Colonic mucosa (tissue), 4 donors: ENCODE measurements around the gene GDF15. TPM values are rescaled to one million over a fixed set of nuclear protein-coding genes. Genes with fewer than 3 reads are reported as not detected.
"Not testable (repeated sequence)": the region's sequence is repeated elsewhere in the genome, so short reads cannot be mapped to it uniquely, and the experiment has no call there.

Experiments used
- DNase-seq: peaks from one replicate; pipeline ENCODE4 v3.0.0-alpha.2; 2020
- H3K27ac ChIP-seq: fragments of 200-600 bp; one replicate; pipeline ENCODE4 v1.8.0; 2021
- H3K27me3 ChIP-seq: fragments of 200-600 bp; one replicate; pipeline ENCODE4 v1.8.0; 2021
- H3K36me3 ChIP-seq: fragments of 200-600 bp; one replicate; pipeline ENCODE4 v1.8.0; 2021
- H3K4me1 ChIP-seq: fragments of 200-600 bp; one replicate; pipeline ENCODE4 v1.8.0; 2021; ENCODE audit warnings: mild to moderate bottlenecking
- H3K4me3 ChIP-seq: fragments of 200-600 bp; one replicate; pipeline ENCODE4 v1.8.0; 2021
- H3K9ac ChIP-seq, 2 donors: one replicate each; pipeline ENCODE4 v1.7.0; 2013; ENCODE audit warnings: control low read depth in 2 of 2, low read depth in 2 of 2, low read length in 2 of 2
- H3K9me3 ChIP-seq: fragments of 200-600 bp; one replicate; pipeline ENCODE4 v1.8.0; 2021
- CTCF ChIP-seq: fragments of 200-600 bp; IDR thresholded peaks from one replicate; pipeline ENCODE4 v1.8.0; 2022; ENCODE audit warnings: antibody characterized with exemption, mild to moderate bottlenecking
- intact Hi-C: fragments of 100-400 bp; cut with DNase I; formaldehyde crosslinking; loops from one replicate; pipeline ENCODE4 v1.14.1; 2022
- total RNA-seq, 2 donors: library from RNA; stranded (reverse); fragmentation: NEBNext Ultra II Directional in 1 of 2; extraction: Animal tissue kit (Norgen Biotek cat#: 25700) in 1 of 2; gene quantifications; one replicate each; pipeline ENCODE4 v1.2.1, GENCODE V29; 2021
- donor health status: healthy.
- donor health status: DM: no; HTN: no; CAD: no.
- donor health status: DM: no; HTN: no; CAD: no.

Gene GDF15
- total RNA-seq, 2 donors from 2014 or later: 120 to 159 TPM

DNA sequence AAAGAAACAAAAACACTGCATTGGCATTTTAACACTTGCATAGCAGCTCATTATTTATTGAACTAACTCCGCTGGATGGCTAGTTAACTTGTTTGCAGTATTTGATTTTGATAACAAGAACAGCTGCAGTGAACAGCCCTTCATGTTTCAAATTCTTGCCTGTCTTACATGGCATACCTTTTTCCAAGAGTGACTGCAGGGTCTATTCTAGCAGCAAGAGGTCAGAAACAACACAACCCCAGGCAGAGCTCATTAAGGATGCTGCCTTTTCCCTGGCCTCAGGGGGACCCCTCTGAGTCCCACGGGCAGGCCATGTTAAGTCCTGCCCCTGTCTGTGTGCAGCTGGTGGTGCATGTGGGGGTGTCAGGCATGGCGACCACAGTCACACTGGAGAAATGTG, 28.9 kb upstream of the GDF15 start:
- intact Hi-C loops: no loop called here
- no peak overlapping the region for H3K9ac ChIP-seq
- H3K9me3 ChIP-seq: no peaks in the 10 kb centered on the region
- H3K27ac ChIP-seq: no peak overlapping the region
- no peak overlapping the region for H3K4me3 ChIP-seq
- TF ChIP-seq CTCF: no peak
- no peak for DNase-seq
- H3K4me1 ChIP-seq: no peaks in the 10 kb centered on the region
- no peaks in the 10 kb centered on the region for H3K27me3 ChIP-seq
- H3K36me3 ChIP-seq: no peaks in the 10 kb centered on the region

- H3K9ac ChIP-seq: no peak overlapping the region
- TF ChIP-seq CTCF: no peak
- no peak overlapping the region for H3K27ac ChIP-seq
- H3K9me3 ChIP-seq: no peaks in the 10 kb centered on the region
- intact Hi-C loops: no loop called here
- peaks cover 5% of the 10 kb centered on the region for H3K4me1 ChIP-seq
- H3K27me3 ChIP-seq: no peaks in the 10 kb centered on the region
- H3K4me3 ChIP-seq: no peak overlapping the region
- no peak for DNase-seq
- no peaks in the 10 kb centered on the region for H3K36me3 ChIP-seq
Observed at GRCh38 chr19:18361646-18362045, 24.3 kb upstream of the GDF15 start.

DNA sequence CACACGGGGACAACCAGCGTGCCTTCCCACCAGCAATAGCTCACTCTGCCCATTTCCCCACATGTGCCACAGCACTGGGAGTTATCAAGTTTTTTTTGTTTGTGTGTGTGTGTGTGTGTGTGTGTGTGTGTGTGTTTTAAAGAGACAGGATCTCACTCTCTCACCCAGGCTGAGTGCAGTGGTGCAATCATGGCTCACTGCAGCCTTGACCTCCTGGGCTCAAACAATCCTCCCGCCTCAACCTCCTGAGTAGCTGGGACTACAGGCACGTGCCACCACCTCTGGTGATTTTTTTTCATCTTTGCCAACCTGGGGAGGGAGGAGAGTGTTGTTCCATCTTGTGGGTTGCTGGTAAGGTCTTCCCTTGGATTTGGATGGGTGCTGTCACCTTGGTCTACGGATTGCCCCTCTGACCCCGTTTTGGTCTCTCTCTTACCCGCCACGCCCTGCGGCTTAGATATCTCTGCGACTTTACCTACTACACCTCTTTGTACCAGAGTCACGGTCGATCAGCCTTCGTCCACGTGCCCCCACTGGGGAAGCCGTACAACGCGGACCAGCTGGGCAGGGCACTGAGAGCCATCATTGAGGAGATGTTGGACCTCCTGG, 22.9 kb upstream of the GDF15 start:
- peak; percentile 38 for DNase-seq
- Histone ChIP-seq H3K9ac (peak overlapping the region in 1 of 2 donors; percentile 55), H3K27ac (no peak overlapping the region), H3K4me1 (peaks cover 5% of the 10 kb centered on the region), H3K36me3 (no peaks in the 10 kb centered on the region), H3K4me3 (no peak overlapping the region), H3K27me3 (no peaks in the 10 kb centered on the region), H3K9me3 (no peaks in the 10 kb centered on the region)
- intact Hi-C loops: no loop called here
- no peak for TF ChIP-seq CTCF

GRCh38 chr19:18363787-18364186, 22.2 kb upstream of the GDF15 start:
- Histone ChIP-seq H3K9me3 (no peaks in the 10 kb centered on the region), H3K27me3 (no peaks in the 10 kb centered on the region), H3K4me1 (peaks cover 5% of the 10 kb centered on the region), H3K36me3 (no peaks in the 10 kb centered on the region), H3K9ac (peak overlapping the region in 1 of 2 donors; percentile 55), H3K27ac (peak overlapping the region; percentile 90), H3K4me3 (no peak overlapping the region)
- intact Hi-C loops: no loop called here
- no peak for TF ChIP-seq CTCF
- DNase-seq: no peak

DNA sequence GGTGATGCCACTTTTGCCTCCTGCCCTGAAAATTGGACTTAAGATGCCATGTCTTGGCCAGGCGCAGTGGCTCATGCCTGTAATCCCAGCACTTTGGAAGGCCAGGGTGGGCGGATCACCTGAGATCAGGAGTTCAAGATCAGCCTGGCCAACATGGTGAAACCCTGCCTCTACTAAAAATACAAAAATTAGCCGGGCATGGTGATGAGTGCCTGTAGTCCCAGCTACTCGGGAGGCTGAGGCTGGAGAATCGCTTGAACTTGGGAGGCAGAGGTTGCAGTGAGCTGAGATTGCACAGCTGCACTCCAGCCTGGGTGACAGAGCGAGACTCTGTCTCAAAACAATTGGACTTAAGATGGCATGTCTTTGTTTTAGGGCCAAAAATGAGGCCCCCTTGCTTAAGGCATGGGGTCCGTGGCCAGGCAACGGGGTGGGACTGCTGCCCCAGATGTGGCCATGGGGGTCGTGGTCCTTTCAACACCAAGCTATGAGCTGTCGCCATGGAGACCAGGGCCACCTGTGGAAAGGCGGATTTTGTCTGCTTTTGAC, 21.6 kb upstream of the GDF15 start:
- H3K27me3 ChIP-seq, H3K36me3 ChIP-seq, H3K4me3 ChIP-seq, DNase-seq, H3K9me3 ChIP-seq, intact Hi-C loops, H3K4me1 ChIP-seq: not testable (repeated sequence)
- Histone ChIP-seq H3K27ac (peak overlapping the region; percentile 90), H3K9ac (peak overlapping the region; percentile 47 to 74)

- no peak for TF ChIP-seq CTCF
- peak; percentile 93 for DNase-seq
- no peak overlapping the region for H3K4me3 ChIP-seq
- intact Hi-C loops: no loop called here
- no peaks in the 10 kb centered on the region for H3K27me3 ChIP-seq
- H3K9me3 ChIP-seq: no peaks in the 10 kb centered on the region
- peaks cover 5% of the 10 kb centered on the region for H3K4me1 ChIP-seq
- H3K9ac ChIP-seq: peak overlapping the region in 1 of 2 donors; percentile 74
- H3K27ac ChIP-seq: peak overlapping the region; percentile 90
- H3K36me3 ChIP-seq: no peaks in the 10 kb centered on the region
Observed at GRCh38 chr19:18364826-18365528, 21.0 kb upstream of the GDF15 start.
